Tibial nerve (tissue), 4 donors: Measurements from ENCODE around the gene DLG5. TPM values are rescaled to one million over a fixed set of nuclear protein-coding genes. Genes with fewer than 3 reads are reported as not detected.

Source experiments
- DNase-seq, 2 donors: peaks; one replicate each; pipeline ENCODE4 v3.0.0-alpha.2; 2019; ENCODE audit warnings: low spot score in 2 of 2
- H3K27ac ChIP-seq, 4 donors: fragments of 200-600 bp; sonication (generic) in 3 of 4; one replicate each; pipeline ENCODE4 v1.5.1; 2017 to 2019; ENCODE audit warnings: mild to moderate bottlenecking in 1 of 4
- H3K27me3 ChIP-seq, 2 donors: fragments of 200-600 bp; sonication (generic) in 1 of 2; one replicate each; pipeline versions ENCODE4 v1.5.1 to v1.6.0; 2017 to 2019
- H3K36me3 ChIP-seq, 3 donors: fragments of 200-600 bp; sonication (generic); one replicate each; pipeline ENCODE4 v1.5.1; 2018 to 2019
- H3K4me1 ChIP-seq, 4 donors: fragments of 200-600 bp; sonication (generic) in 3 of 4; one replicate each; pipeline ENCODE4 v1.5.1; 2017 to 2019
- H3K4me3 ChIP-seq, 4 donors: fragments of 200-600 bp; sonication (generic) in 3 of 4; one replicate each; pipeline ENCODE4 v1.5.1; 2017 to 2019; ENCODE audit warnings: mild to moderate bottlenecking in 1 of 4, moderate library complexity in 1 of 4
- H3K9me3 ChIP-seq, 4 donors: fragments of 200-600 bp; sonication (generic) in 3 of 4; one replicate each; pipeline ENCODE4 v1.5.1; 2017 to 2019
- EP300 ChIP-seq, 2 donors: sonication (generic); formaldehyde crosslinking; IDR thresholded peaks; one replicate each; pipeline ENCODE4 v1.6.1; 2017; ENCODE audit warnings: antibody characterized with exemption in 2 of 2, mild to moderate bottlenecking in 1 of 2
- POLR2A ChIP-seq, 2 donors: fragments of 450-650 bp; IDR thresholded peaks; one replicate each; pipeline ENCODE4 v1.6.1; 2017; ENCODE audit warnings: antibody characterized with exemption in 2 of 2, mild to moderate bottlenecking in 2 of 2, moderate library complexity in 2 of 2
- WGBS, 2 donors: methylation state at CpG; one replicate each; pipeline ENCODE4 v1.1.5; 2018; 5-methylcytosine and 5-hydroxymethylcytosine counted together
- total RNA-seq, 4 donors: library from RNA; depleted of rRNA; stranded (reverse); fragments of >200 nt; gene quantifications; one replicate each; pipeline ENCODE4 v1.1.0, GENCODE V29; 2016
- TF ChIP-seq, protein P1 (sequence below), 5 experiments: fragments of 200-600 bp in 3 of 5; fragments of 450-650 bp in 2 of 5; sonication (generic) in 3 of 5; IDR thresholded peaks; one replicate each; pipeline ENCODE4 v1.5.1; 2016 to 2019; ENCODE audit warnings: antibody characterized with exemption in 5 of 5, mild to moderate bottlenecking in 3 of 5, moderate library complexity in 2 of 5

The DLG5 gene
- total RNA-seq, 4 donors from 2014 or later = 33.0 to 47.7 (median 40.8) TPM

DNA sequence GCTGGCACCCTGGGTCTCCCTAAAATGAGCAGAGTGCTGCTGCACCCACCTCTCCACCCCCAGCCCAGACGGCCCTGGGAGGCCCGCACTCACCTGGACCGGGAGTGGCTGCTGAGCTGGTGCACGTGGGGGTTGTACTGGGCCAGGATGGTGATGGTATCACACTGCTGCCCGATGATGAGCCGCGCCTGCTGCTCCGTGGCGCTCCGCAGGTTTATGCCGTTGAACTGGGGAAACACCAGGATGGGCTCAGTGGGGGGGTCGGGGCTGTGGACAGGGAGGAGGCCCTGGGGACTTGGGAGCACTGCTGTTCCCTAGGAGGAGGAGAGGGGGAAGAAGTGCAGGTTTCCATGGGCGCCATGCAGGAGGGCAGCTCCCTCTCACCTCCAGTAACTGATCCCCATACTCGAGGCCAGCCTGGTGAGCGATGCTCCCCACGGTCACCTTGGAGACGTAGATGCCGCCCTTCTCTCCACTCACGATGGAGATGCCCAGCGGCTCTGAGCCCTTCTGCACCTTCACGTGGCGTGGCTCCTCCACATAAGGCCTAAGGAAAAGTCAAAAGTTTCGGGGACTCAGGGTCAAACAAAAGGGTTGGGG lies 114.6 kb downstream of the DLG5 start:
- WGBS, 2 donors = 90 to 96% methylated on average over 18 to 23 of the region's 23 CpGs
- Histone ChIP-seq H3K4me1 (no peaks in the 10 kb centered on the region), H3K27me3 (no peaks in the 10 kb centered on the region), H3K27ac (no peak overlapping the region), H3K36me3 (peaks cover 2 to 100% (median 6%) of the 10 kb centered on the region in 3 donors), H3K9me3 (no peaks in the 10 kb centered on the region), H3K4me3 (no peak overlapping the region)
- no peak for DNase-seq
- TF ChIP-seq, protein P1, sequence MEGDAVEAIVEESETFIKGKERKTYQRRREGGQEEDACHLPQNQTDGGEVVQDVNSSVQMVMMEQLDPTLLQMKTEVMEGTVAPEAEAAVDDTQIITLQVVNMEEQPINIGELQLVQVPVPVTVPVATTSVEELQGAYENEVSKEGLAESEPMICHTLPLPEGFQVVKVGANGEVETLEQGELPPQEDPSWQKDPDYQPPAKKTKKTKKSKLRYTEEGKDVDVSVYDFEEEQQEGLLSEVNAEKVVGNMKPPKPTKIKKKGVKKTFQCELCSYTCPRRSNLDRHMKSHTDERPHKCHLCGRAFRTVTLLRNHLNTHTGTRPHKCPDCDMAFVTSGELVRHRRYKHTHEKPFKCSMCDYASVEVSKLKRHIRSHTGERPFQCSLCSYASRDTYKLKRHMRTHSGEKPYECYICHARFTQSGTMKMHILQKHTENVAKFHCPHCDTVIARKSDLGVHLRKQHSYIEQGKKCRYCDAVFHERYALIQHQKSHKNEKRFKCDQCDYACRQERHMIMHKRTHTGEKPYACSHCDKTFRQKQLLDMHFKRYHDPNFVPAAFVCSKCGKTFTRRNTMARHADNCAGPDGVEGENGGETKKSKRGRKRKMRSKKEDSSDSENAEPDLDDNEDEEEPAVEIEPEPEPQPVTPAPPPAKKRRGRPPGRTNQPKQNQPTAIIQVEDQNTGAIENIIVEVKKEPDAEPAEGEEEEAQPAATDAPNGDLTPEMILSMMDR (IDR thresholded peaks at IDR 0.05) = no peak
- TF ChIP-seq POLR2A (IDR thresholded peaks at IDR 0.05) = no peak
- TF ChIP-seq EP300 (IDR thresholded peaks at IDR 0.05) = no peak

DNA sequence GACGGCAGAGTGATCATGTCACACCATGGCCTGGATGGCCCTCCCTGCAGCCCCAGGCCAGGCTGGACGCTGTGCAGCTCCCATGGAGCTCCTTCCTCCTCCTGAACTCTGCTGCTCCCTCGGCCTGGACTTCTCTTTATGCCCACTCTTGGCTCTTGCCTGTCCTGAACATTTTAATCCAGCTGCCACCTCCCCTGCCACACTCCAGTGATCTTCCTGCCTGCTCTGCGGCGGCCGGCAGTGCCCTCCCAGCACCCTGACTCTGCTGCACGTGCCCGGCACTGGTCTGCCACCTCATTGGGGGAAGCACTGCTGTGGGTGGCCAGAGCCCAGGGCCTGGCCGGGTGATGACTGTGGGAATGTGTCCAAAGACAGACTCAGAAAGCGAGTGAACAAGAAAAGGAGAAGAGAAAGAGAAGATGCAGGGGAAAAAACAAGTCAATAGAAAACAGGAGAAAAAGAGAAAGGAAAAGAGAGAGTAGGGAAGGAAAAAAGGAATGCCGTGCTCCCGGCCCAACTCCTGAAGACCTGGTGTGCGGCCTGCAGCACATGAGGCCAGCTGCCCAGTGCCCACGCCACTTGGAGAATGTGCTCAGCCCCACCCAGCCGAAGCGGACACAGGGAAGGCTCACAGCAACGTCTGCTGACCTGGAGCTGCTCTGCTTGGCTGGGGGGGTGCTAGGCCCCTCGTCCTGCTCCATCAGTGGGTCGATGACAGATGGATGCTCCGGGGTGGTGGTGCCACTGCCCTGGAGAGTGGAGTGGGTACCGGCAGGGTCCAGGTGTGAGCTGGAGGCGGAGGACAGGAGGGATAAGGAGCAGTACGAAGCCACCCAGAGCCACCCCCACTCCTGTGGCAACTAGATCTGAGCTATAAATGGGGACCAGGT lies 115.9 kb downstream of the DLG5 start:
- Histone ChIP-seq H3K4me3 (no peak overlapping the region), H3K4me1 (no peaks in the 10 kb centered on the region), H3K9me3 (no peaks in the 10 kb centered on the region), H3K27ac (no peak overlapping the region), H3K27me3 (no peaks in the 10 kb centered on the region), H3K36me3 (peaks cover 2 to 100% (median 6%) of the 10 kb centered on the region in 3 donors)
- no peak for TF ChIP-seq EP300 (IDR thresholded peaks at IDR 0.05)
- TF ChIP-seq, protein P1 (IDR thresholded peaks at IDR 0.05) = no peak
- WGBS, 2 donors = 80 to 87% methylated on average over 23 of the region's 23 CpGs
- no peak for DNase-seq

DNA sequence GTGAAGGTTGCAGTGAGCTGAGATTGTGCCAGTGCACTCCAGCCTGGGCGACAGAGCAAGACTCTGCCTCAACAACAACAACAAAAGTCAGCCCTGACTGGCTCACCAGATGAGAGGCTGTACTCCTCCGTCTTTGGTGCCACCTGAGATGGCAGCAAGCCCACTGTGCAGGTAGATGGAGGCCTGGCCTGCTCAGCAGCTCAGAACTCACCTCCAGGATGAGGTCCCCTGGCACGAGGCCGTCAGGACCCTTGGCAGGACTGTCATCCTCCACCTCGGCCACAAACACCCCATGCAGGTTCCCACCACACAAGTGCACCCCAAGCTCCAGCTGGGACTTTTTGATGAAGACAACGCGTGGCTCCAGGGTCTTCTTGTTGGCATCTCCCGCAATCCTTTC lies 117.2 kb downstream of the DLG5 start:
- no peak for DNase-seq
- Histone ChIP-seq H3K4me1 (no peaks in the 10 kb centered on the region), H3K4me3 (no peak overlapping the region), H3K27ac (no peak overlapping the region), H3K9me3 (no peaks in the 10 kb centered on the region), H3K27me3 (no peaks in the 10 kb centered on the region), H3K36me3 (peaks cover 2 to 100% (median 6%) of the 10 kb centered on the region in 3 donors)
- 87 to 92% methylated on average over 7 to 8 of the region's 8 CpGs for WGBS, 2 donors
- TF ChIP-seq, protein P1 (IDR thresholded peaks at IDR 0.05) = no peak

DNA sequence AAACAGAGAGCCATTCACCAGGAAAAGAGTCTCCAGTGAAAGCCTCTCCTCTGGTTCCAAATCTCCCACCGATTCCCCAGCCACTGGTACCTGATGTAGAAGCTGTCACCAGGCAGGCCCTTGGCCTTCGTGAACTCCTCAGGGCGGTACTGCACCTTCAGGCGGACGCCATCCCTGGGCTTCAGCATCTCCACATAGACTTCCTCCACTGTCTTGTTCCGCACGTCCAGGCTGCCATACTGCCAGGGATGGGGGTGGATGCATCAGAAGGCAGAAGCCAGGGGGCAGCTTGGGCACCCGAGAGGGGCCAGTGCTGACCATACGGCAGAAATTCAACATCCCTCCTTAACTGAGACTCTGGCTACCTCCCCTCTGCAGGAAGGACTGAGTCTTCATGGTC lies 118.8 kb downstream of the DLG5 start:
- H3K27me3 ChIP-seq = no peaks in the 10 kb centered on the region
- no peak overlapping the region for H3K4me3 ChIP-seq
- H3K27ac ChIP-seq = no peak overlapping the region
- no peak for TF ChIP-seq EP300 (IDR thresholded peaks at IDR 0.05)
- no peak for DNase-seq
- H3K4me1 ChIP-seq = no peaks in the 10 kb centered on the region
- H3K9me3 ChIP-seq = no peaks in the 10 kb centered on the region
- H3K36me3 ChIP-seq = peaks cover 2 to 100% (median 6%) of the 10 kb centered on the region in 3 donors
- WGBS, 2 donors = 80 to 90% methylated on average over 9 of the region's 9 CpGs

DNA sequence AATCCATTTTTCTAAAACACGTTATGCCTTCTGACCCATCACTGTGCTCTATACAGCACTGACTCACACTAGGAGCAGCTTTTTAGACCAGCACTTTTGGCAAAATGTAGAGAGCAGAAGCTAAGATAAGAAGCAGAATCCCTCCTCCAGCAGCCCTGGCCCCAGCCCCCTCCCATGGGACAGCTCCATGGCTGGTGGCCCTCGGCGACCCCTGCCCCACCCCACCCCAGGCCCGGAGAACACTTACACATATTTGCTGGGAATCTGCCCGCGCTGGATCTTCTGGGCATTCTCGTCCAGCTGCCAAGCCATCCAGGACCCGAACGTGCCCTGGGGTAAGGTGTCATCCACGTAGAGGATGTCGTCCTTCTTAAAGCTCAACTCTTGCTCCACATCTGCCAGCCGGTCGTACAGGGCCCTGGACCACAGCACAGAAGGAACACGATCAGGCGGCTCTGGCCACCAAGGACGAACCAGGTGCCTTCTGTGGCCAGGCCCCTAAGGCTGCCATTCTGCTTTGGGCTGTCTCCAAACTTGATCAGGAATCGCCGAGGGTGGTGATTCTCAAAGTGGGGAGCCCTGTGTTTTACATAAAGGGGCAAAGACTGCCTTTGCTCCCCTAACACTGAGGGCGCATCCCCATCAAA lies 119.9 kb downstream of the DLG5 start:
- no peak for DNase-seq
- Histone ChIP-seq H3K27me3 (no peaks in the 10 kb centered on the region), H3K36me3 (peaks cover 2 to 100% (median 3%) of the 10 kb centered on the region in 3 donors), H3K27ac (no peak overlapping the region), H3K4me3 (no peak overlapping the region), H3K9me3 (no peaks in the 10 kb centered on the region), H3K4me1 (no peaks in the 10 kb centered on the region)
- 87 to 93% methylated on average over 18 of the region's 19 CpGs for WGBS, 2 donors
- TF ChIP-seq, protein P1 (IDR thresholded peaks at IDR 0.05) = no peak
- TF ChIP-seq POLR2A (IDR thresholded peaks at IDR 0.05) = no peak
- TF ChIP-seq EP300 (IDR thresholded peaks at IDR 0.05) = no peak
